GM12873 (cell line): ENCODE measurements around the gene RAB8A.
A peak's percentile ranks its signal among the peaks of the same experiment; 100 is the strongest.

Experiments
- CTCF ChIP-seq: IDR thresholded peaks from 2 replicates; pipeline ENCODE4 v1.5.1; 2012; ENCODE audit warnings: low read depth, mild to moderate bottlenecking, moderate library complexity, low read length, control low read depth; ENCODE audit not compliant: insufficient read depth; ENCODE audit errors: missing control alignments

The RAB8A gene

GRCh38 chr19:16104722-16105121 is 7.0 kb upstream of the RAB8A start:
- no peak for TF ChIP-seq CTCF

- no peak for TF ChIP-seq CTCF
Measured at GRCh38 chr19:16106121-16106520, 5.6 kb upstream of the RAB8A start.

DNA sequence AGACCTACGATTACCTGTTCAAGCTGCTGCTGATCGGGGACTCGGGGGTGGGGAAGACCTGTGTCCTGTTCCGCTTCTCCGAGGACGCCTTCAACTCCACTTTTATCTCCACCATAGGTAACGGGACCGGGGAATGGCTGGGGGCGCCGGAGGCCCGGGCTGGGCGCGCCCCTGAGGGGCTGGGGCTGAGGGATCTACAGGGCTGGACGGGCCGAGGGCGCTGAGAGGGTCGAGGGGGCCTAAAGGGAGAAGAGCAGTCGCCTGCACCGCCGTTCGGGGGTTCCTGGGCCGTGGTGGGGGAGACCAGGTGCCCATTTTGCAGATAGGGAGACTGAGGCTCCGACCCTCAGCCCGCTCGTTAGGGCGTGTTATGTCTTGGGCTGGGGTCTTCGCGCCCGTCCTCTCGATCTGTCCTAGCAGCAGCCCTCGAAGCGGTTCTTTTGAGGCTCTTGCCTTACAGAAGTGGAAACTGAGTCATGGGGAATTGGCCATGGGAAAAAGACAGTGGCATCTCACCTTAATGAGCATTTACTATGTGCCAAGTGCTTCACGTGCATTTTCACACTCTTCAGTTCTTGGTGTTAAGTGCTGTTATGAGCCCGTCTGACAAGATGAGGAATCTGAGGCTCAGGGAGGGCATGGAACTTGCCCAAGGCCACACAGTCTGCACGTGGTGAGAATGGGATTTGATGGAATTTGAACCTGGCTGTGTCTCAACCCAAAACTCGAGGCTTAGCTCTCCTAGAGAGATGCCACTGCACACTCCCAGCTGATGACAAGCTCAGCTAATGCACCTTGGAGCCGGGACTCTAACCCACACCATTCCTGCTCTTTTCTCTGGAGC is 442 bp downstream of the RAB8A start:
- TF ChIP-seq CTCF: no peak

DNA sequence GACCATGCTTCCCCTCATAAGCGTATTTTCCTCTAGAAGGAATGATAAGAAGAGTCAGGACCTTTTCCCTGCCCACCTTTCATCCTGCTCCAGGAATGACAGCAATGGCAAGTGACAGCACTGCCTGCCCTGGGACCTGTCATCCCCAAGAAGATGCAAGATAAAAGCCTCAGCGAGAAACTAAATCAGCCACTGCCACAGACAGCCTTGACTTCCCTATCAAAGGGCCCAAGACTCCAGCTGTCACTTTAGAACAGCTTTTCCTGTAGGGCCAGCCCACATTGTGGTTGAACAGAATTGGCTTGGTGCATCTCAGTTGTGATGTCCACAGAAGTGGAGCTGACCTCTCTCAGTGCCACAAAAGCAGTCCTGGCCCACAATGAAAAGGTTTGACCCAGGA is 1.1 kb downstream of the RAB8A start:
- no peak for TF ChIP-seq CTCF

GRCh38 chr19:16113727-16114126 is 2.0 kb downstream of the RAB8A start:
- peak; percentile 18 for TF ChIP-seq CTCF

GRCh38 chr19:16115301-16116039 is 3.8 kb downstream of the RAB8A start:
- TF ChIP-seq CTCF: no peak

DNA sequence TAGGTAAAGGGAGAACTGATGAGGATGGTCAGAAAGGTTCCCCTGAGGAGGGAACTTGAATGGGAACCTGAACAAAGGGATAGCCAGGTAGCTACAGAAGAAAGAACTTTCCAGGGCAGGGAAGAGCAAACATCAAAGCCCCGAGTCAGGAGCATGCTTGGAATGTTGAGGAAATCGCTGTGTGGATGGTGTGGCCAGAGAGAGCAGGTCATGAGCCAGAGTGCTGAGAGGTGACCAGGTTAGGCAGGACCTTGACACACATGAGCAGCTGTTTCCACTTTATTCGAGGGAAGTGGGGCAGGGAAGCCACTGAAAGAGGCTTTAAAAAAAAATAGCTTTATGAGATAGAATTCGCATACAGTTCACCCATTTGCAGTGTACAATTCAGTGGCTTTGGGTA is 4.4 kb downstream of the RAB8A start:
- TF ChIP-seq CTCF: no peak
